MM.1S (cell line): ENCODE measurements around the gene GALNT9.

Experiments used
- DNase-seq: peaks from one replicate; pipeline ENCODE4 v3.0.0-alpha.2; 2015
- H2AFZ ChIP-seq: fragments of 300-600 bp; sonication (generic); 2 replicates; pipeline ENCODE4 v1.6.0; 2016; ENCODE audit warnings: antibody characterized with exemption, low read length
- H3F3A ChIP-seq: fragments of 300-600 bp; sonication (generic); 2 replicates; pipeline ENCODE4 v1.6.1; 2016; ENCODE audit warnings: mild to moderate bottlenecking, antibody characterized with exemption, low read length, moderate library complexity, mixed read lengths; ENCODE audit not compliant: insufficient read depth
- H3K27ac ChIP-seq: fragments of 300-600 bp; sonication (generic); 2 replicates; pipeline ENCODE4 v1.5.1; 2016; ENCODE audit warnings: mild to moderate bottlenecking, low read length
- H3K27me3 ChIP-seq: fragments of 300-600 bp; sonication (generic); replicated peaks from 2 replicates; pipeline ENCODE4 v1.6.0; 2016; ENCODE audit warnings: low read length; ENCODE audit not compliant: insufficient read depth
- H3K36me3 ChIP-seq: fragments of 300-600 bp; sonication (generic); replicated peaks from 2 replicates; pipeline ENCODE4 v1.6.1; 2016; ENCODE audit warnings: mild to moderate bottlenecking, low read length, mixed read lengths; ENCODE audit not compliant: insufficient read depth
- H3K4me1 ChIP-seq: fragments of 300-600 bp; sonication (generic); 2 replicates; pipeline ENCODE4 v1.6.1; 2016; ENCODE audit warnings: low read length, mixed read lengths
- H3K4me2 ChIP-seq: fragments of 300-600 bp; sonication (generic); 2 replicates; pipeline ENCODE4 v1.6.0; 2016; ENCODE audit warnings: low read depth, low read length
- H3K4me3 ChIP-seq: fragments of 300-600 bp; sonication (generic); 2 replicates; pipeline ENCODE4 v1.5.1; 2016; ENCODE audit warnings: low read length, mixed read lengths
- H3K79me2 ChIP-seq: fragments of 300-600 bp; sonication (generic); 2 replicates; pipeline ENCODE4 v1.6.1; 2016; ENCODE audit warnings: mixed run types, low read length, mixed read lengths
- H3K9ac ChIP-seq: fragments of 300-600 bp; sonication (generic); 2 replicates; pipeline ENCODE4 v1.6.1; 2016; ENCODE audit warnings: low read length, mixed read lengths
- H3K9me2 ChIP-seq: fragments of 300-600 bp; sonication (generic); replicated peaks from 2 replicates; pipeline ENCODE4 v1.6.1; 2016; ENCODE audit warnings: mild to moderate bottlenecking, low read length, mixed read lengths; ENCODE audit not compliant: insufficient read depth
- H3K9me3 ChIP-seq: fragments of 300-600 bp; sonication (generic); replicated peaks from 2 replicates; pipeline ENCODE4 v1.6.1; 2016; ENCODE audit warnings: mild to moderate bottlenecking, low read length, mixed read lengths; ENCODE audit not compliant: insufficient read depth
- H4K20me1 ChIP-seq: fragments of 300-600 bp; sonication (generic); 2 replicates; pipeline ENCODE4 v1.6.1; 2016; ENCODE audit warnings: mild to moderate bottlenecking, low read length, moderate library complexity, mixed read lengths; ENCODE audit not compliant: insufficient read depth
- EZH2 ChIP-seq: fragments of 300-600 bp; sonication (generic); optimal IDR thresholded peaks from 2 replicates; pipeline ENCODE3; 2017; ENCODE audit warnings: low read depth, mild to moderate bottlenecking, antibody characterized with exemption, low read length, mixed read lengths
- EZH2phosphoT487 ChIP-seq: fragments of 300-600 bp; sonication (generic); IDR thresholded peaks from 2 replicates; pipeline ENCODE4 v1.6.1; 2018; ENCODE audit warnings: antibody characterized with exemption, low read length
- TF ChIP-seq, protein P1 (sequence below): fragments of 300-600 bp; sonication (generic); IDR thresholded peaks from 2 replicates; pipeline ENCODE4 v1.5.1; 2016; ENCODE audit warnings: antibody characterized with exemption, low read length, mixed read lengths

The GALNT9 gene

DNA sequence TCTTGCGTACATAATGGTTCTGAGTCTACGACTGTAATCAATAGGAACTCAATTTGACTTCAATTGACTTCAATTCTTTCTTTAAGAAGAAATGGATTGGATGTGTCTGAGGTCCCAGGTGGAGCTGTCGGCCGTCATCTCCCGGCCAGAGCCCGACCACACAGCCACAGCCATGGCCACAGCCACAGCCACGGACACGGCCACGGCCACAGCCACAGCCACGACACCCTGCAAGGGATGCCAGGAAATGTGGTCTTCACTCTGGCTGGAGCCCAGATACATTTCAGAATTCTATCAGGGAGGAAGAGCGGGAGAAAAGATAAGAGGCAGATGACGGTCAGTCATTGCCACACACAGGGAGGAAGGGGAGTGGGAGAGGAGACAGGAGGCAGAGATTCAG, 58.9 kb downstream of the GALNT9 start:
- H3K36me3 ChIP-seq = no peaks in the 10 kb centered on the region
- no peak for DNase-seq
- no peak overlapping the region for H2AFZ ChIP-seq
- H3K9ac ChIP-seq = no peak overlapping the region
- no peak overlapping the region for H3K4me3 ChIP-seq
- no peaks in the 10 kb centered on the region for H3K4me1 ChIP-seq
- no peaks in the 10 kb centered on the region for H4K20me1 ChIP-seq
- no peak overlapping the region for H3K27ac ChIP-seq
- no peaks in the 10 kb centered on the region for H3K9me3 ChIP-seq
- H3F3A ChIP-seq = no peaks in the 10 kb centered on the region
- no peaks in the 10 kb centered on the region for H3K79me2 ChIP-seq
- no peak for TF ChIP-seq EZH2phosphoT487
- no peak for TF ChIP-seq EZH2
- no peak overlapping the region for H3K4me2 ChIP-seq
- no peaks in the 10 kb centered on the region for H3K9me2 ChIP-seq
- peaks cover 3% of the 10 kb centered on the region; the same call in 1 of the 2 replicates for H3K27me3 ChIP-seq

GRCh38 chr12:132269271-132269968, 60.0 kb downstream of the GALNT9 start:
- no peak overlapping the region for H3K4me3 ChIP-seq
- H2AFZ ChIP-seq = no peak overlapping the region
- peaks cover 3% of the 10 kb centered on the region; the same call in 1 of the 2 replicates for H3K27me3 ChIP-seq
- no peaks in the 10 kb centered on the region for H3K9me2 ChIP-seq
- no peaks in the 10 kb centered on the region for H4K20me1 ChIP-seq
- H3K4me2 ChIP-seq = no peak overlapping the region
- no peaks in the 10 kb centered on the region for H3K79me2 ChIP-seq
- H3K36me3 ChIP-seq = no peaks in the 10 kb centered on the region
- no peak overlapping the region for H3K27ac ChIP-seq
- H3K9me3 ChIP-seq = no peaks in the 10 kb centered on the region
- no peak for DNase-seq
- H3K4me1 ChIP-seq = no peaks in the 10 kb centered on the region
- no peak overlapping the region for H3K9ac ChIP-seq
- TF ChIP-seq EZH2phosphoT487 (no peak), EZH2 (no peak)
- TF ChIP-seq, protein P1, sequence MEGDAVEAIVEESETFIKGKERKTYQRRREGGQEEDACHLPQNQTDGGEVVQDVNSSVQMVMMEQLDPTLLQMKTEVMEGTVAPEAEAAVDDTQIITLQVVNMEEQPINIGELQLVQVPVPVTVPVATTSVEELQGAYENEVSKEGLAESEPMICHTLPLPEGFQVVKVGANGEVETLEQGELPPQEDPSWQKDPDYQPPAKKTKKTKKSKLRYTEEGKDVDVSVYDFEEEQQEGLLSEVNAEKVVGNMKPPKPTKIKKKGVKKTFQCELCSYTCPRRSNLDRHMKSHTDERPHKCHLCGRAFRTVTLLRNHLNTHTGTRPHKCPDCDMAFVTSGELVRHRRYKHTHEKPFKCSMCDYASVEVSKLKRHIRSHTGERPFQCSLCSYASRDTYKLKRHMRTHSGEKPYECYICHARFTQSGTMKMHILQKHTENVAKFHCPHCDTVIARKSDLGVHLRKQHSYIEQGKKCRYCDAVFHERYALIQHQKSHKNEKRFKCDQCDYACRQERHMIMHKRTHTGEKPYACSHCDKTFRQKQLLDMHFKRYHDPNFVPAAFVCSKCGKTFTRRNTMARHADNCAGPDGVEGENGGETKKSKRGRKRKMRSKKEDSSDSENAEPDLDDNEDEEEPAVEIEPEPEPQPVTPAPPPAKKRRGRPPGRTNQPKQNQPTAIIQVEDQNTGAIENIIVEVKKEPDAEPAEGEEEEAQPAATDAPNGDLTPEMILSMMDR = no peak
- H3F3A ChIP-seq = no peaks in the 10 kb centered on the region

- DNase-seq = no peak
- no peaks in the 10 kb centered on the region for H3K4me1 ChIP-seq
- H3K9me2 ChIP-seq = no peaks in the 10 kb centered on the region
- no peak overlapping the region for H3K27ac ChIP-seq
- H3K79me2 ChIP-seq = no peaks in the 10 kb centered on the region
- no peaks in the 10 kb centered on the region for H3K9me3 ChIP-seq
- no peak overlapping the region for H2AFZ ChIP-seq
- H3K27me3 ChIP-seq = peaks cover 3% of the 10 kb centered on the region; the same call in 1 of the 2 replicates
- no peaks in the 10 kb centered on the region for H3K36me3 ChIP-seq
- H3K9ac ChIP-seq = no peak overlapping the region
- H4K20me1 ChIP-seq = no peaks in the 10 kb centered on the region
- TF ChIP-seq EZH2 (no peak), EZH2phosphoT487 (no peak)
- TF ChIP-seq, protein P1 = no peak
- H3K4me2 ChIP-seq = no peak overlapping the region
- H3F3A ChIP-seq = no peaks in the 10 kb centered on the region
- no peak overlapping the region for H3K4me3 ChIP-seq
Observed at GRCh38 chr12:132268674-132269073, 60.7 kb downstream of the GALNT9 start.

GRCh38 chr12:132267873-132268272, 61.5 kb downstream of the GALNT9 start:
- Histone ChIP-seq H3K9me2 (no peaks in the 10 kb centered on the region), H3K4me2 (no peak overlapping the region), H3K9ac (no peak overlapping the region), H3K79me2 (no peaks in the 10 kb centered on the region), H4K20me1 (no peaks in the 10 kb centered on the region), H3K4me3 (no peak overlapping the region), H3F3A (no peaks in the 10 kb centered on the region), H3K27me3 (peaks cover 3% of the 10 kb centered on the region; the same call in 1 of the 2 replicates), H2AFZ (no peak overlapping the region), H3K4me1 (no peaks in the 10 kb centered on the region), H3K27ac (no peak overlapping the region), H3K36me3 (no peaks in the 10 kb centered on the region), H3K9me3 (no peaks in the 10 kb centered on the region)
- no peak for DNase-seq
- TF ChIP-seq, protein P1 = no peak
- TF ChIP-seq EZH2 = no peak
- TF ChIP-seq EZH2phosphoT487 = no peak
